Mucosa of descending colon (tissue), 3 donors: ENCODE results near the gene CPNE9. TPM values are rescaled to one million over a fixed set of nuclear protein-coding genes. Genes with fewer than 3 reads are reported as not detected.
A peak's percentile ranks its signal among the peaks of the same experiment; 100 is the strongest.

Experiments used
- ATAC-seq: fragments of 200-7000 bp; cut with Tn5 transposase; one replicate; pipeline ENCODE4 v1.9.1; 2020; ENCODE audit warnings: mild to moderate bottlenecking, moderate library complexity
- DNase-seq, 3 donors: peaks; one replicate each; pipeline ENCODE4 v3.0.0-alpha.2; 2020
- H3K36me3 ChIP-seq: fragments of 200-600 bp; one replicate; pipeline ENCODE4 v1.8.0; 2021; ENCODE audit warnings: low read depth, mild to moderate bottlenecking
- H3K4me1 ChIP-seq: fragments of 200-600 bp; one replicate; pipeline ENCODE4 v1.8.0; 2021; ENCODE audit warnings: low read depth, mild to moderate bottlenecking
- H3K4me3 ChIP-seq: fragments of 200-600 bp; one replicate; pipeline ENCODE4 v1.8.0; 2021; ENCODE audit warnings: mild to moderate bottlenecking
- H3K9me3 ChIP-seq: fragments of 200-600 bp; one replicate; pipeline ENCODE4 v1.8.0; 2021; ENCODE audit warnings: mild to moderate bottlenecking
- intact Hi-C, 2 donors: fragments of 100-400 bp; cut with DNase I in 1 of 2; cut with micrococcal nuclease in 1 of 2; formaldehyde crosslinking; loops; one replicate each; pipeline versions ENCODE4 v1.11.0 to v1.11.1; 2022; cut with DNase I, micrococcal nuclease
- total RNA-seq, 3 donors: library from RNA; stranded (reverse); fragmentation: NEBNext Ultra II Directional in 2 of 3; extraction: Animal tissue kit (Norgen Biotek cat#: 25700) in 2 of 3; gene quantifications; one replicate each; pipeline versions ENCODE4 v1.2.1 to v1.2.4, GENCODE V29; 2021 to 2023
- TF ChIP-seq, protein P1 (sequence below): fragments of 200-600 bp; IDR thresholded peaks from one replicate; pipeline ENCODE4 v1.8.0; 2022; ENCODE audit warnings: antibody characterized with exemption, mild to moderate bottlenecking
- donor health status: DM: no; HTN: no; CAD: no; lungs with moderate emphysema.
- donor health status: DM: no; HTN: no; CAD: no.
- donor health status: DM: no; HTN: yes; CAD: no.

CPNE9 gene
- total RNA-seq, 3 donors from 2014 or later = 0.70 TPM; not detected in 2

DNA sequence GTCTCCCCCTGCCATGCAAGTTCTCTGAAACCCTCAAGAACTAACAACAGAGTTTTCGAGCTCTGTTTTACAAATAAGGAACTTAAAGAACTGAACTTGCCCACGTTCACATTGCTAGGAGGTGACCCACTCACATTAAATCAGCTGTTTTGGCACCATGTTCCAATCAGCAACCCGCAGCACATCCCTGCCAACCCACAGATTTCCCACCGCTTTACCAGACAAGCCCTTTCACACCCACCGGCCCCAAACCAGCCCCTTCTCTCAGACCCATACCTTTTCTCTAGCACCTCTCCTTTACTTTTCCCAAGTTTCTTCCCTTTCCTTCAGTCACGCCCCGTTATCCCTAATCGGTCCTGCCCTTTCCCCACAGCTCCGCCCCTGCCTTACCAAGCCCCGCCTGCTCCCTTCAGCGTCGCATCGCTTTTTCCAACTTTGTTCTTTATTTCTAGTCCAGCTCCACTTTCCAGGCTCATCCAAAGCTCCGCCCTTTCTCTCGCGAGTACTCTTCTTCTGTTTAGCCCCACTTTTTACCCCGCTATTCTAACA lies 27.1 kb downstream of the CPNE9 start:
- no peak for DNase-seq
- intact Hi-C loops = no loop called here
- Histone ChIP-seq H3K36me3 (no peaks in the 10 kb centered on the region), H3K4me3 (peak overlapping the region; percentile 22), H3K4me1 (peaks cover 18% of the 10 kb centered on the region), H3K9me3 (no peaks in the 10 kb centered on the region)
- TF ChIP-seq, protein P1, sequence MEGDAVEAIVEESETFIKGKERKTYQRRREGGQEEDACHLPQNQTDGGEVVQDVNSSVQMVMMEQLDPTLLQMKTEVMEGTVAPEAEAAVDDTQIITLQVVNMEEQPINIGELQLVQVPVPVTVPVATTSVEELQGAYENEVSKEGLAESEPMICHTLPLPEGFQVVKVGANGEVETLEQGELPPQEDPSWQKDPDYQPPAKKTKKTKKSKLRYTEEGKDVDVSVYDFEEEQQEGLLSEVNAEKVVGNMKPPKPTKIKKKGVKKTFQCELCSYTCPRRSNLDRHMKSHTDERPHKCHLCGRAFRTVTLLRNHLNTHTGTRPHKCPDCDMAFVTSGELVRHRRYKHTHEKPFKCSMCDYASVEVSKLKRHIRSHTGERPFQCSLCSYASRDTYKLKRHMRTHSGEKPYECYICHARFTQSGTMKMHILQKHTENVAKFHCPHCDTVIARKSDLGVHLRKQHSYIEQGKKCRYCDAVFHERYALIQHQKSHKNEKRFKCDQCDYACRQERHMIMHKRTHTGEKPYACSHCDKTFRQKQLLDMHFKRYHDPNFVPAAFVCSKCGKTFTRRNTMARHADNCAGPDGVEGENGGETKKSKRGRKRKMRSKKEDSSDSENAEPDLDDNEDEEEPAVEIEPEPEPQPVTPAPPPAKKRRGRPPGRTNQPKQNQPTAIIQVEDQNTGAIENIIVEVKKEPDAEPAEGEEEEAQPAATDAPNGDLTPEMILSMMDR = no peak
- peak; percentile 67 for ATAC-seq

DNA sequence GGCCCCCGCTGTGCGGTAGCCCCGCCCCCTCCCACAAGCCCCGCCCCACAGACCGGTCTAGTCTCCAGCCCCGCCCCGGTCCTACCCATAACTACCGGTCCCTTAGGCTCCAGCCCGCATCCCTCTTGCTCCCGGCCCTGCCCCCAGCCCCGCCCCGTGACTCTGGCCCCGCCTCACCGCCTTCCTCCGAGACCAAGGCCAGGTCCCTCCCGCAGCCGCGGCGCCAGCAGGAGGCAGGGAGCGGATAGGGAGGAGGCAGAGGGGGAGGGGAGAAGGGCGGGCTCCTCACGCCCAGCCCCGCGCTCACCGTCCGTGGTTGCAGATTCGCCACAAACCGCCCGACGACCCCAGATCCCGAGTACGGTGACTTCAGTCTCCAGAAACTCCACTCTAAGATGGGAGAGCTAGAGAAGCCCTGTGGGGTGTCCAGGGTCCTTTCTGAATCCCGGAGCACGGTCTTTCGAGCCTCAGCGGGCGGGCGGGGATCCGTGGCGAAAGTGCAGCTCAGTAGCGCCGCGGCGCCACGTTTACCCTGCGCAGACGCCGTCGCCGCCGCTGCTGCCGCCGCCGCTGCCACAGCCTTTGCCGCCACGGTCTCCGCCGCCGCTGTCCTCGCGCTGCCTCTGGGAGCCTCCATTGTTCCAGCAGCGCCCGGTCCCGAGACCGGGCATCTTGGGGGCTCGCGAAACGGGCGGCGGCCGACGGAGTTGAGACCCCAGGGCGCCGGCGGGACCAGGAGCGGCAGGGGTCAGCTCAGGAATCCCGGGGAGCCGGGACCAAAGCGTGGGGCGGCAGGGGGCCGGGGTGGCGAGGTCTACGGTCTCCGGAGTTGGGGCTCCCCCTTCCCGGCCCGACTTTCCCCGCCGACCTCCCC lies 27.8 kb downstream of the CPNE9 start, which contains the start of gene BRPF1:
Gene BRPF1, plus strand, starts transcription at position 530 of the 874 bp plus-strand sequence. CDS start 2,406 bp downstream, outside the sequence.
- Histone ChIP-seq H3K4me3 (peak within 1 kb of the TSS; percentile 100), H3K36me3 (no peaks in the 10 kb centered on the region), H3K4me1 (peaks cover 18% of the 10 kb centered on the region), H3K9me3 (no peaks in the 10 kb centered on the region)
- DNase-seq (peak; percentile 100), ATAC-seq (peak; percentile 97)
- intact Hi-C loops = no loop called here
- TF ChIP-seq, protein P1 = no peak

DNA sequence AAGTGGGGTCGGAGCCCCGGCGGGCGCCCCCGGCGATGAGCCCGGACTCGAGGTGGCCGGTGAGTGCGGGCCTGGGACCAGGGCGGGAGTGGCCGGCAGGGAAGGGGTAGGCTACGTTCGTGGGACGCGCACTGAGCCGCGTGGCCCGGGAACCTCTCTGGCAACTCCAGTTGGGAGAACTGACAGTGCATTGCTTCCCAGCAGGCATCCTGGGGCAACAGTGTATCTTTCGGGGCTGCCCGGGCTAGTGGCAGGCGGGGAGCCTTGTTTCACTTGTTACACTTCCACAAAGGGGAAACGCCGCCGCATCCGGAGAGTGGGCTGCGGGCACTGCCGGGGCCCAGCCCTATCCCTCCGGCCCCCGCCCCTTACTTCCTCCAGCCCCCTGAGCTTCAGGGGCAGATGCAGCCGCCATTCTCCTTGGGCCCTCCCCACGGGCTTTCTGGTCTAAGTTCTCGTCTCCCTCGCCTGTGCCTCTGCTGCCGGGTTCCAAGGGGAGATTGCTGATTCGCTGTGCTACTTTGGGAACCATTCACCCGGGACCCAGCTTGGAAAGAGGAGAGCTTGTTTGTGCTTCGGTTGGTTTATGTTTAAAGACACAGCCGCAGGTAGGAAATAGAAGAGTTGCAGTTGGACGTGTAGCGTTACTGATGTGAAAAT lies 28.6 kb downstream of the CPNE9 start:
- peak; percentile 5 for ATAC-seq
- Histone ChIP-seq H3K4me1 (peaks cover 18% of the 10 kb centered on the region), H3K4me3 (peak overlapping the region; percentile 100), H3K9me3 (no peaks in the 10 kb centered on the region), H3K36me3 (no peaks in the 10 kb centered on the region)
- intact Hi-C loops = no loop called here
- peak in 2 of 3 donors; percentile 30 to 75 for DNase-seq
- TF ChIP-seq, protein P1 = no peak

DNA sequence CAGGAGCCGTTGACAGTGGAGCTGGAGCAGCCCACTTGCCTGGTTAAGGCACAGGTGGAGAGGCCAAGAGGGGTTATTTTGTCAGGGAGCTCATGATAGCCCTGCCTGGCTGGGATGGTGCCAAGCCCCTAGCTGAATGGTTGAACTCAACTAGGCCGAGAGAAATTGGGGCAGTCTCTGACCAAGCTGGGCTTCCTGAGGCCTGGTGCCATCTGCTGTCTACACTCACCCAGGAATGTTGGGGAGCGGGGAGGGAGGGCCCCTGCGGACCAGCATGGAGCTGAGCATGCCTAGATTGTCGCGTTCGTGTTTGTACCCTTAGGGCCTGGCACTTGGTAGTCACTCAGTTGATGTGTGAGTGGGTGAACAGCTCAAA lies 29.1 kb downstream of the CPNE9 start:
- H3K4me3 ChIP-seq = no peak overlapping the region
- H3K9me3 ChIP-seq = no peaks in the 10 kb centered on the region
- TF ChIP-seq, protein P1 = no peak
- DNase-seq = no peak
- intact Hi-C loops = no loop called here
- no peaks in the 10 kb centered on the region for H3K36me3 ChIP-seq
- H3K4me1 ChIP-seq = peaks cover 18% of the 10 kb centered on the region
- ATAC-seq = no peak

DNA sequence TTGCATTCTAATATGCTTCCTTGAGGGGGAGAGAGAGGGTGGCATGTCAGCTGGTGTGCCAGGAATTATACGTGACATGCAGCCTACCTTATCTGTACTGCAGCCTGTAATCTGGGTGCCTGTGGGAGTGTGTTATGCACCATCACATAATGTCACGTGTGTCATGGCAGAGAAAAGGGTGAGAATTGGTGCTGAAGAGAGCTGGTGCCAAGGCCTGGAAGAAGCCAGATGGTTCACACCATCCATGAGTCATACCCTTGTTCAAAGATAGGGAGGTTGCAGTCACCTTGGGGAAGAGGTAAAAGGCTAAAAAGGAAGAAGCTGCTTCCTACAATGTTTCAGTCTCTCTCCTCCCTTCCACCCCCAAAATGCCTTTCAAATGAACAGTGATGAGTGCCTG lies 33.2 kb downstream of the CPNE9 start:
- peaks cover 13% of the 10 kb centered on the region for H3K4me1 ChIP-seq
- intact Hi-C loops = no loop called here
- ATAC-seq = no peak
- no peak for DNase-seq
- TF ChIP-seq, protein P1 = no peak
- no peak overlapping the region for H3K4me3 ChIP-seq
- peaks cover 21% of the 10 kb centered on the region for H3K36me3 ChIP-seq
- H3K9me3 ChIP-seq = no peaks in the 10 kb centered on the region
